Mucosa of descending colon (tissue), 3 donors: ENCODE data around the gene STK4. TPM values are rescaled to one million over a fixed set of nuclear protein-coding genes. Genes with fewer than 3 reads are reported as not detected.

Experiments
- ATAC-seq: fragments of 200-7000 bp; cut with Tn5 transposase; one replicate; pipeline ENCODE4 v1.9.1; 2020; ENCODE audit warnings: mild to moderate bottlenecking, moderate library complexity
- DNase-seq, 3 donors: peaks; one replicate each; pipeline ENCODE4 v3.0.0-alpha.2; 2020
- H3K36me3 ChIP-seq: fragments of 200-600 bp; one replicate; pipeline ENCODE4 v1.8.0; 2021; ENCODE audit warnings: low read depth, mild to moderate bottlenecking
- H3K4me1 ChIP-seq: fragments of 200-600 bp; one replicate; pipeline ENCODE4 v1.8.0; 2021; ENCODE audit warnings: low read depth, mild to moderate bottlenecking
- H3K4me3 ChIP-seq: fragments of 200-600 bp; one replicate; pipeline ENCODE4 v1.8.0; 2021; ENCODE audit warnings: mild to moderate bottlenecking
- H3K9me3 ChIP-seq: fragments of 200-600 bp; one replicate; pipeline ENCODE4 v1.8.0; 2021; ENCODE audit warnings: mild to moderate bottlenecking
- CTCF ChIP-seq: fragments of 200-600 bp; IDR thresholded peaks from one replicate; pipeline ENCODE4 v1.8.0; 2022; ENCODE audit warnings: antibody characterized with exemption, mild to moderate bottlenecking
- intact Hi-C, 2 donors: fragments of 100-400 bp; cut with DNase I in 1 of 2; cut with micrococcal nuclease in 1 of 2; formaldehyde crosslinking; loops; one replicate each; pipeline versions ENCODE4 v1.11.0 to v1.11.1; 2022; cut with DNase I, micrococcal nuclease
- total RNA-seq, 3 donors: library from RNA; stranded (reverse); fragmentation: NEBNext Ultra II Directional in 2 of 3; extraction: Animal tissue kit (Norgen Biotek cat#: 25700) in 2 of 3; gene quantifications; one replicate each; pipeline versions ENCODE4 v1.2.1 to v1.2.4, GENCODE V29; 2021 to 2023
- donor health status: DM: no; HTN: no; CAD: no; lungs with moderate emphysema.
- donor health status: DM: no; HTN: no; CAD: no.
- donor health status: DM: no; HTN: yes; CAD: no.

The STK4 gene
- total RNA-seq, 3 donors from 2014 or later = 34.2 to 42.0 (median 36.6) TPM

- H3K9me3 ChIP-seq = no peaks in the 10 kb centered on the region
- intact Hi-C loops = no loop called here
- no peak for ATAC-seq
Observed at GRCh38 chr20:45038745-45039474, 72.6 kb downstream of the STK4 start.

GRCh38 chr20:45039475-45039820 lies 73.1 kb downstream of the STK4 start:
- ATAC-seq (no peak), DNase-seq (no peak)
- Histone ChIP-seq H3K36me3 (no peaks in the 10 kb centered on the region), H3K9me3 (no peaks in the 10 kb centered on the region), H3K4me1 (peaks cover 12% of the 10 kb centered on the region), H3K4me3 (no peak overlapping the region)
- intact Hi-C loops = no loop called here
- TF ChIP-seq CTCF = no peak

More at GRCh38 chr20:45038745-45039474, 72.6 kb downstream of the STK4 start:
- DNase-seq = no peak
- no peak for TF ChIP-seq CTCF
- Histone ChIP-seq H3K36me3 (no peaks in the 10 kb centered on the region), H3K4me1 (peaks cover 12% of the 10 kb centered on the region), H3K4me3 (no peak overlapping the region)

GRCh38 chr20:45041464-45042337 lies 75.4 kb downstream of the STK4 start:
- ATAC-seq (peak; percentile 79), DNase-seq (peak in 1 of 3 donors; percentile 31)
- intact Hi-C loops = no loop called here
- no peak for TF ChIP-seq CTCF
- Histone ChIP-seq H3K4me3 (no peak overlapping the region), H3K4me1 (peaks cover 12% of the 10 kb centered on the region), H3K9me3 (no peaks in the 10 kb centered on the region), H3K36me3 (no peaks in the 10 kb centered on the region)

GRCh38 chr20:45042978-45043377 lies 76.7 kb downstream of the STK4 start:
- intact Hi-C loops = no loop called here
- Histone ChIP-seq H3K36me3 (no peaks in the 10 kb centered on the region), H3K4me1 (peaks cover 12% of the 10 kb centered on the region), H3K4me3 (no peak overlapping the region), H3K9me3 (no peaks in the 10 kb centered on the region)
- ATAC-seq (no peak), DNase-seq (no peak)
- TF ChIP-seq CTCF = no peak

GRCh38 chr20:45044084-45044573 lies 77.8 kb downstream of the STK4 start:
- H3K9me3 ChIP-seq = no peaks in the 10 kb centered on the region
- intact Hi-C loops = no loop called here
- peak in 1 of 3 donors; percentile 46 for DNase-seq
- ATAC-seq = peak; percentile 91
- H3K36me3 ChIP-seq = no peaks in the 10 kb centered on the region
- no peak overlapping the region for H3K4me3 ChIP-seq
- peaks cover 12% of the 10 kb centered on the region for H3K4me1 ChIP-seq
- TF ChIP-seq CTCF = peak; percentile 78
